ENCODE results near the gene GMDS.

GMDS gene

DNA sequence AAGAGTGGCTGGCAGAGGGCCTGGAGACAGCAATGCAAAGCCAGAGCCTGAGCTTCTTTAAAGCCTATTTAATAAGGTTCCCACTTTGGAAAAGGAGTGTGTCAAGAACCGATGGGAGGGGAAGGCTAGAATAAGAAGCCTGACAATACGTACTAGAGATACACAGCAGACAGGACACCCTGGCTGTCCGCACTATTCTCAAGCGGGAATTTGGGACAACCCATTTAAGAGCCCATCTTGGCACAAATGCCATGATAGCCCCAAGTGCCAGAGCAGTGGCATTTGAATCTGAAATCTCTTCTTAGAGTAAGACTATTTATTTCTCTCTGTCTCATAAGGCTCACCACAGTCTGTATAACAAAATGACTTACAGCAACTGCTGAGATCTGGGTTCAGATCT lies 3.1 kb downstream of the GMDS start:
- in situ Hi-C loops (cut with MboI; ENCODE audit: low sequenced_read_pairs) = no loop called here

DNA sequence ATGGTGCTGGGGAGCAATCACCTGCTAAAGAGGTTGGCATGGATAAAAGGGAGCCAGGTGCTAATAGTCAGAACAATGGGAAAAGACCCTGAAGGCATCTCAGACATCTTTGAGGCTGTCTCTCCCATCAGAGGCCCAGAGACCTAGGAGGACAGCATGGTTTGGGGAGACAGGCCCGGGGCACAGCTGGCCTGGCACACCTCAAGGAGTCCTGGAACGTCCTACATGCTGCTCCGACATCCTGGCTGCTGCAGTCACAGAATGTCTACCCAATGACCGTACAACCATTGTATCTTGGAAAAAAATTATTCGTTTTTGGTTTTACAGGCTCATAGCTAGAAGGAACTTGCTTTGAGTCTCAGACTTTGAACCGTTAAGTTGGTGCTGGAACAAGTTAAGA lies 4.4 kb downstream of the GMDS start:
- in situ Hi-C loops (cut with MboI; ENCODE audit: low sequenced_read_pairs) = no loop called here

DNA sequence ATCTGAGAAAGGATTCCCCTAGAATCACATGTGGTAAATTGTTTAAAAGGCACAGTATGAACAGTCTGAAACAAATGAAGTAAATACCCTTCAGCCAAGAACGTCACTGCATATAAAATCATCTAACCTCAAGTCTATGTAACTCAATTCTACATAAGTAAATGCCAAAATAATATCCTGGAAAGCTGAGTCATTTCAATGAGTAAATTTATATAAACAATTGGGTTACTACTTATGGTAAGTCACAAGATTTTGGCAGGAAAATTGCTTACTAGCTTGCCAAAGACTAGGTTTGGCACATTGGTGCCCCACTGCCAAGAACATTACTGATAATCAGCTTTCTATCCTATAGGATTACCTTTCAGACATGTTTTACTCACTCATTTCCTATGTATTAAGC lies 8.4 kb downstream of the GMDS start:
- in situ Hi-C loops (cut with MboI; ENCODE audit: low sequenced_read_pairs) = no loop called here

DNA sequence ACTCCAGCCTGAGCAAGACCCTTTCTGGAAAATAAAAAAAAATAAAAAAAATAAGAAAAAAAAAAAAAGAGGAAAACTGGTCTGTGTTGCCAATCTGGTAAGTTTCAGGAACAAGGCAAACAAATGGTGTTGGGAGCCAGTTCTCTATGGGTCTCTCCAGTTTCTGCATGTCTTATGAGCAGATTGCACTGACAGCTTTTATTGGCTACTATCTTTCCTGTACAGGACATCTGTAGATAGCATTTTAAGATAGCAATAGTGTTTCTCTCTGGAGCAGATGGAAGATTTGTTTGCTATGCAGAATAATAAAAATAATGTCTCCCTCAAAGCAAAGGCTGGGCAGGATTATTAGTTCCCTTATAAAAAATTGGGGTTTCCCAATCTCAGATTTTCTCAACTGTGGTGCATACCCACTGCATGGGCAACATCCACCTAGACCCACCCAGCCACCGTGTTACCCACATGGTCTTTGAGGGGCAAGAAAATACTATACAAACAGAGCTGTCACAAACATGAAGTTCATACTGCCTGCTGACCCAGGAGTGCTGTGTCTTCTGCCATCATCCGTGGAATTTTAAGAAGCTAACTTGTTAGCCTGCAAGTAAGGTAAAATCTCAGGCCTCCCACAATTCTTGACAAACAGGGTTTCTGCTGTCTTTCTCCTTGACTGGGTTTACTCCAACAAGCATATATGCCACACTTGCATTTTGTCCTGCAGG lies 9.5 kb downstream of the GMDS start:
- in situ Hi-C loops (cut with MboI; ENCODE audit: low sequenced_read_pairs) = no loop called here

DNA sequence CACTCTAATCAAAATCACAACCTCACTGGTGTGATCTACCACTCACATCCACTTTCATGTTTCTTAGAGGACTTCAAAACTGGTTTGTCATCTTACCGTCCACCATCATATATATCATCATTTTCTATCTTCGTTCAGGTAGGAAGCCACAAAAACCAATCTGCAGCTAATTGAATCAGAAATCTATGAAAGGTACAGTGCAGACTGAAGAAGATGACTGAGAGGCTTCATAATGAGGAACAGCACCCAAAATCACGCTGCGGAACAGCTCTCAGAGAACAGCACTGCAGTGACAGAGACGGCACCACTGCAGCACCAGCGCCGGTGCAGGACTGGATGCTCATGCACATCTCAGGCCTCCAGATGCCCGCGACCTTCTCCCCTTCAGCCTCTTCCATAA lies 13.0 kb downstream of the GMDS start:
- in situ Hi-C loops (cut with MboI; ENCODE audit: low sequenced_read_pairs) = no loop called here

DNA sequence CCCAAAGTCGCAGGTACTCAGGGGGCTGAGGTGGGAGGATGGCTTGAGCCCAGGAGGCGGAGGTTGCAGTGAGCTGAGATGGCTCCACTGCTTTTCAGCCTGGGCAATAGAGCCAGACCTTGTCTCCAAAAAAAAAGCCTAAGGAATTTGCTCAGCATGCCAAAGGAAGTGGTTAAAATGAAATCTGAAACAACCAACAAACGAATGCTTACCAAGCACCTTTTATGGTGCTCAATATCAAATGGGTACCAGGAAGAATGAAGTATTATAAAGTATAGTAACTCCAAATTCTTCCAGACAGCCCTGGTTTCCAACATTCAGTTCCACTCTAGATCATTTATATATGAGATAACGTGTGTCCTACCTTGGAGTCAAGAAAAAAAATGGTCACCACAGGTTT lies 14.0 kb downstream of the GMDS start:
- in situ Hi-C loops (cut with MboI; ENCODE audit: low sequenced_read_pairs) = no loop called here

DNA sequence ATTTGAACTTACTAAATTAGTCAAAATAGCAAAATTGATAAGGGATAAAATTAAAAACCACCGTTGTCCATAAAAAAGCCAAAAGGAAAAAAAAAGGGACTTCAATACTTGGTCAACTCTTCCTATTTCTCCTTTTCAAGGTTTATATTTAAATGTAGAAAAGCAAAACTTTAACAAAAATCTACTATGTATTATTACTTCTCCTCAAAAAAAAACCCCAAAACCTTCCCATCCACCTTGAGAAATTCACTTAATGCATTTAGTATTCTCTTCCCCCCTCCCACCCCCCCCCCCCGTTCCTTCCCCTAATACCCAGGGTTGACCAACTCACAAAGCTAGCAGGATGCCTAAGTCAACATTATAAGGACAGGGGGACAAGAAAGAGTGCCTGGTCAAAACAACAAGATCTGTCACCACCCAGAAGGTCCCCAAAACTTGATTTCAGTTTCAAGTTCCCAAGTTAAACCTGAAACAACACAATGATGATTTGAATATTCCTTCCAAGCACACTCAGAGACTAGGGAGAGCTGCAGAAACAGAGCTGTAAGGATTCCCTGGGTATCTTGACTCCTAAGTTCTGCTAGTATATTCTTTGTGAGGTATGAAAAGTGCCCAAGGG lies 14.6 kb downstream of the GMDS start:
- in situ Hi-C loops (cut with MboI; ENCODE audit: low sequenced_read_pairs) = no loop called here

DNA sequence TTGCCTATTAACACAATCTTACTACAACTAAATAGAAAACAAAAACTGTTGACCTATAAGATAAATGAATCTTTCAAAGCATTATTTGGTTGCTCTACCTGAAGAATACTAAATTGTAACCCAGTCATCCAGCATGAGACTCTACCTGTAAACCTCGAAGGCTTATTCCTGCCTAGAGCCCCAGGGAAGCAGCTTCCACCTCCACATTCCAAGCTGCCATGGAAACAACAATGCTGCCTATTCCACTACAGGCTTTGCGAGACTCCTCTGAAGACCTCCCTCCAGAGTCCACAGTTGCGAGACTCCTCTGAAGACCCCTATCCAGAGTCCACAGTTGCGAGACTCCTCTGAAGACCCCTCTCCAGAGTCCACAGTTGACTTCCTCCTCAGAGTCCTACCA lies 15.7 kb downstream of the GMDS start:
- in situ Hi-C loops (cut with MboI; ENCODE audit: low sequenced_read_pairs) = no loop called here

DNA sequence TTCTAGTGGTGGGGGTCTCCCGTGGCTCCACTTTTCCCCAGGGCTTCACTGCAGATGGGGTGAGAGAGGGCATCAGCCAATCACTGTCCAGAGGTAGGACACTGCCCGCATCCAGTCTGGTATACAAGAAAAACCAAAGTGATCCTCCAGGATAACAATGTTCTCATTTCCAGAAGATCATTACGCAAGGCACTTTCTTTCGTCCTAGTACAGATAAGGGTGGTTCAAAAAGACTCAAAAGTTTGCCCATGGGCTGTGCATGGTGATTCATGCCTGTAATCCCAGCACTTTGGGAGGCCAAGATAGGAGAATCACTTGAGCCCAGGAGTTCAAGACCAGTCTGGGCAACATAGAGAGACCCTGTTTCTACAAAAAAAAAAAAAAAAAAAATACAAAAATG lies 16.4 kb downstream of the GMDS start:
- in situ Hi-C loops (cut with MboI; ENCODE audit: low sequenced_read_pairs) = no loop called here

DNA sequence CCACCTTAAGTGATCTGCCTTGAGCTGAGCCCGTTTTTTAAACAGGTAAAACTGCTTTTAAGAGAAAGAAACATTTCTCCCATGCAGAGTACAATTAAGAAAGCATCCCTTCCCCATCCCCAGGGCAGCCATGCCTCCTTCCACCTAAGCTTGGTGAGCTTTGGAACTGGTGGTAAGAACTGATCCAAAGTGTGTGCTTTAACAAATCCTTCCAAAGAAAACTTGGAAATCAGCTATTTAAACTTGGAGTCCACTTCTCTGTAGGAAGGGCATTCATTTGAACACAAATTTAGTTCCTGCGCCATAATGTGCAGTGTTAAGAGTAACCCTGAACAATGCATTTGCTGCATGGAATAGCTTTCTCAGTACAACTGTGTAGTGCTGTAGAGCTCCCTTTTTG lies 17.0 kb downstream of the GMDS start:
- in situ Hi-C loops (cut with MboI; ENCODE audit: low sequenced_read_pairs) = no loop called here

DNA sequence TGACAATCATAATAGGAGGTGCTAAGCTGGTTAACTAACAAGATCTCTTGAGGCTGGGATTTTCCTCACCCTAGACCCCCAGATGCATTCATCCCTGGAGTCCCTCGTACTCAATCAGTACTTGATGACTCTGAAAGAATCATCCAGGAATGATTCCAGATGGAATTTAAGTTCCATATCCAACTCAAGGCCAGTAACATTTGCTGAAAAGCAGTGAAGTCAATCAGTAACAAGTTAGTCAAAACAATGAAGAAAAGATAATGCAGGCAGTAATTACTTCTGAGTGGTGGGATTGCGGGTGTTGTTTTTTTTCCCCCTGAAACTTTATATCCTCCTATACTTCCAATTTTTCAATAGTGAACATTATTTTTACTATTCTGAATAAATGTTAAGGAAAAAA lies 18.6 kb downstream of the GMDS start:
- in situ Hi-C loops (cut with MboI; ENCODE audit: low sequenced_read_pairs) = no loop called here

DNA sequence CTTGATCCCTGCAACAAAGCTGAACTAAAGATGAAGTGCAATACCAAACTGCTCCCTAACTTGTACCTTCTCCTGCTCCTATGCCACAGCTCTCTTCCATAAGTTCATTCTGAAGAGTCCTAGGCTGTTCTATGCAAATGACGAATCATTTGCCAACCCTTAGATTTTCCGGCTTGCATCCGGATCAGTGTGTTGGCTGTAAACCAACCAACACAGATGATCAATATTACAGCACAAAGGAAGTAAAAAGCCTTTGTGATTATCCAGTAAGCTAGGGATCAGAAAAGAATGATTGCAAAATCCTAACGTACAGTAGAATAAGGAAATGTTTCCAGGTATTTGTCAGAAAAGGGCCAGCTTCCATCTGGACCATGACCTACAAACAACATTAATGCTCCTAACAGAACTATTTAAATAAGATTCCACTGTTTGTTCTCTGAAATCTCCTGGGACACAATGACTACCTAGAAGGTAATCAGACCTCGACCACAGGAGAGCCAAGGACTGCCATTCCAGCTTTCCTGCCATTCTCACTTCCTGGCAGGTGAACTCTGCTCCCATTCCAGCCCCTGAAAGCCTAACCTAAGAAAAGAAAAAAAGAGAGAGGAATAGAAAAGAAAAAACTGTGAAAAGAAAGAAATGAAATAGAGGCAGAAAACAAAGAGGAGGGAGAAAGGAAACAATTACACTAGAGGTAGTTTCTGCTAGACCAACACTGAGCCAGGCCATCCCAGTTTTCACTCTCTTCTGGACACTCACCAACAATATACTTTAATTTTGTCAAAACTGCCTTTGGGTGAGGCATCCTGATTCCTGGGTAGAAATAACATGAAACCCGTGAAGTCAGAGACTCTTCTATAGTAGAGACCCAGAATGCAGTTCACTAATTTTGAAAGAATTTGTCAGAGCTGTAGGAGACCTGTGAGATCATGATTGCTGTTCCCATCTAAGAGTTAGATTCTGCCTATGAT lies 19.7 kb downstream of the GMDS start:
- in situ Hi-C loops (cut with MboI; ENCODE audit: low sequenced_read_pairs) = no loop called here

DNA sequence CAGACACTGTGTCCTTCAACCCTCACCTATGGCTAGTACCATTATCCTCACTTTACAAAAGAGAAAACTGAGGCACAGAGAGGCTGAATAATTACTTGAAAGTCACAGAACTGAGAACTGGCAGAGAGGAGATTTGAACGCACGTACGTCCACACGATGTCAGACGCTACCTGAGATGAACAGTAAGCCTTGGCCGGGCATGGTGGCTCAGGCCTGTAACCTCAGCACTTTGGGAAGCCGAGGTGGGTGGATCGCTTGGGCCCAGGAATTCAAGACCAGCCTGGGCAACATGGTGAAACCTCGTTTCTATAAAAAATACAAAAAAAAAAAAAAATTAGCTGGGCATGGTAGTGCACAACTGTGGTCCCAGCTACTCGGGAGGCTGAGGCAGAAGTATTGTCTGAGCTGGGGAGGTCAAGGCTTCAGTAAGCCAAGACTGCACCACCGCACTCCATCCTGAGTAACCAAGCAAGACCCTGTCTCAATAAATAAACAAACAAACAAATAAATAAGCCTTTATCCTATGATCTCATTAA lies 20.5 kb downstream of the GMDS start:
- in situ Hi-C loops (cut with MboI; ENCODE audit: low sequenced_read_pairs) = no loop called here

DNA sequence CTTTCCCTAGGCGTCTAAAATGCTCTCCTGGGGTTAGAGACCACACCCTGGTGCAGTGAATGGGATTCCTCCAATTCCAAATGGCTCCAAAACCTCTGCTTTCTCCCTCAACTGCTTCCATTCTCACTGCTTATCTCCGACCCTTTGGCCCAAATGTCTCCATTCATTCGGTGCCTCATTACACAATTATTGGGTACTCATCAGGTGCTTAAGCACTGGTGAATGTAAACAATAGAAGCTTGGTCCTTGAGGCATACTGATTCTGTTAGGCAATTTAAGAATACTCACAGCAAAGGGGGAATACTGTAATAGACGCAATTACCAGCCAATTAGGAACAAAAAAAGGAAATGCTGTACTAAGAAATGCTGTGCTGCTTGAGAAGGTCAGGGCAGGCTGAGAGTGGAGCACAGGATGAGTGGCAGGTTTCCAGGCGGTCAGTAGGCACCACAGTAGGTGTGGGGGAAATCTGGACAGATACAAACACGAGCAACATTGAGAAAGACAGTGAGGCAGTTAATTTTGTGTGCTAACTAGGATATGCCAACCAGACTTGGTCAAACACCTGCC lies 23.0 kb downstream of the GMDS start:
- in situ Hi-C loops (cut with MboI; ENCODE audit: low sequenced_read_pairs) = no loop called here

DNA sequence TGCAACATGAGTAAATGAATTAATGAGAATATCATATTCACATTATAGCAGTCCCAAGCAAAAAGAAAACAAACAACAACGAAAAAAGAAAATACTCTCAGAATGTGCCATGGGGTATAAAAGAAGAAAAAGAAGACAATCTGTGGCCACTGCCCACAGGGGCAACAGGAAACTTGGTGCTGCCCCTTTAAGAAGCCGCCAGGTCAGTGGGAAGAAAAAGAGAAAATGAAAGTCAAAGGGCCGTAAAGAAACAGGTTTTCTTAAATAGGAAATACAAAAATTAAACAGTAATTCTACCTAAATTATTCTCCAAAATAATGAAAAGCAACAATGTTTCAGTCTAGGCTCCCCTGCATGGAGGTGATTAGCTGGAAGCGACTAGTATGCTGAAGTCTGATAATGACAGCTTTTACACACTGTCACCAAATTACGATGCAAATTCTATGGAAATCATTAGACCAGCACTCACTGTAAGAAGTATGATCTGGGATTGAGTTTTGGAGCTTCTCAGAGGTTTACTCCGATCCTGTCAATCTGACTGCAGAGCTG lies 23.6 kb downstream of the GMDS start:
- in situ Hi-C loops (cut with MboI; ENCODE audit: low sequenced_read_pairs) = no loop called here

DNA sequence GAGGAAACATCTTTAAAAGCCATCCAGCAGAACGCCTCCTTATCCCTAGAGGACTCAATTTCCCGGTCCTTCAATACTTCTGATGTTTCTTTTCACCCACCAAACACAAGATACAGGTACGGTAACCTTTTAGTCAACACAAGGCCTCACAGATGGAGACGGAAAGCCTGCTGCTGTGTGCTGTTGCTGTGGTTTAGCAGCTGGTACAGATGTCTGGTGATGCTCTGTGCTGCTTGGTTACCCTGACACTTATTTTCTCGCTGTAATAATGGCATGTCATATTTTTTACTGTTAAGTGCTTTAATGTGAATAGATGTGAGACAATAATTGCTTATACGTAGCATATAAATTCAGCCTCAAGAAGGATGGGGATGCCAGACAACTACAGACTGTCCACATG lies 25.3 kb downstream of the GMDS start:
- in situ Hi-C loops (cut with MboI; ENCODE audit: low sequenced_read_pairs) = no loop called here

DNA sequence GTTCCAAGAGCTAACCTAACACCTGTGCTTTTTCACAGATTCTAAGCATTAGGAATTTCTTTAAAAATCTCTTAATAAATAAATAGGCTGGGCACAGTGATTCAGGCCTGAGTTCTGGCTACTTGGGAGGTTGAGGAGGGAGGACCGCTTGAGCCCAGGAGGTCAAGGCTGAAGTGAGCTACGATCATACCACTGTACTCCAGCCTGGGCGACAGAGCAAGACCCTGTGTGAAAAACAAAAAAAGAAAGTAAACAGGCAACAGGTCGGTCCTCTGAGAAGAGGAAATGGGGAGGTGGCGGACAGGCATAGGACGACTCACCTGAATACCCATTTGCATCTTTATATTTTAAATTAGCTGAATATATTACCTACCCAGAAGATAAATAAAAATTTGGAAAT lies 26.5 kb downstream of the GMDS start:
- in situ Hi-C loops (cut with MboI; ENCODE audit: low sequenced_read_pairs) = no loop called here

DNA sequence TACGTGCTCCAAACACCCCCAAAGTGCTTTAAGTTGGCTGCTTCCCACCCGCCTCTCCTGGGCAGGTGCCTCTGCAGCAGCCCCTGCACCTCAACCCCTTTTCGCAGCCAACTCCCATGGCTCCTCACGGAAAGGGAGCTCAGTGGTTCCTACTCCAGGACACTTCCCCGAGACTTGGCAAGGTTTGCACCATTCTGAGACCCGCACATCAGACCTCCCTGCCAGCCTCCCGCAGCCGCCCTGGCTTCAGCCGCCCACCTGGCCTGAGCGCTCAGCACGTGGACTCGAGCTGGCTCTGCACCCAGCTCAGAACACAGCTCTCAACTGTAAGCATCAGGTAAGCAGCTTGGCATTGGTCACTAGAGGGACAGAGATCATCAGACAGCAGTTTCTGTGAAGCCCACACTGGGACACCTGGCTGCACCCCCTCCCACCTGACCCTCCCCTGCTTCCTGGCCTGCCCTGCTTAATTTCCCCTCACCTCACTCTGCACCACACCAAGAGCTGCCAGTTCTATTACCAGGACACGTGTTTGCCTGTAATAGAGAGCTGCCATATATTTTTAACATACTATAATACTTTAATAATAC lies 28.5 kb downstream of the GMDS start:
- in situ Hi-C loops (cut with MboI; ENCODE audit: low sequenced_read_pairs) = no loop called here

DNA sequence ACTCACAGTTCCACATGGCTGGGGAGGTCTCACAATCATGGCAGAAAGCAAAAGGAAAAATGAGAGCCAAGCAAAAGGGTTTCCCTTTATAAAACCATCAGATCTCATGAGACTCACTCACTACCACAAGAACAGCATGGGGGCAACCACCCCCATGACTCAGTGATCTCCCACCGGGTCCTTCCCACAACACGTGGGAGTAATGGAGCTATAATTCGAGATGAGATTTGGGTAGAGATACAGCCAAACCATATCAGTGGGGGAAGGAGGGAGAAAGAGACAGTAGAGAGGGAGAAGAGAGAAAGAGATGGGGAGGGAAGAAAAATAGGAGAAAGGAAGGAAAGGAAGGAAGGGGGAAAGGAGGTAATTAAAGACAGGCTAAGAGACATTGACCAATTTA lies 30.1 kb downstream of the GMDS start:
- in situ Hi-C loops (cut with MboI; ENCODE audit: low sequenced_read_pairs) = no loop called here

DNA sequence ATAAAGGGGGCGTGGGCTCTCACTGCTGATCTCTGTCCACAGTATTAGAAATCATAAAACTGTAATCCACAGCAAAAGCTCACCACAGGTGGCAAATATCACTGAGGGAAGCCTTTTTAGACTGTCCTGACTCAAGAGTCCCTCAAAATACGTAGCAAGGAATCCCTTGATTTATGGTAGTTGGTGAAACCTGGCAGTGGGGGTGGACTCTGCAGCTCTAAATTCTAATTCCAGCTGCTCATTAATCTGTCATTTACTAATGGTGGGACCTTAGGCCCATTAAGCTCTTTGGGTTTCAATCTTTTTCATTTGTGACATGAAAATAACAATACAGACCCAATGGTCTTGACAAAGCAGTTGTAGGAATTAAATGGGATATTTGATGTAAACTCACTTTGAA lies 32.3 kb downstream of the GMDS start:
- in situ Hi-C loops (cut with MboI; ENCODE audit: low sequenced_read_pairs) = no loop called here
